H1 (cell line): ENCODE data around the gene E2F2. TPM values are rescaled to one million over a fixed set of nuclear protein-coding genes. Genes with fewer than 3 reads are reported as not detected.

Source experiments
- CTCF ChIA-PET: fragments of 300-600 bp; sonication (Branson Sonifier 250); formaldehyde crosslinking; loops from one replicate; lab custom pipeline; 2021; ENCODE audit not compliant: partially characterized antibody; lab: Charles Lee
- POLR2A ChIA-PET: fragments of 300-600 bp; sonication (Branson Sonifier 250); formaldehyde crosslinking; loops from one replicate; lab custom pipeline; 2021; ENCODE audit warnings: inconsistent platforms; ENCODE audit not compliant: partially characterized antibody; lab: Charles Lee
- DNase-seq, 2 experiments: peaks; one replicate each; pipeline versions ENCODE4 v3.0.0 to v3.0.0-alpha.2; 2010 to 2022; ENCODE audit warnings: low spot score in 2 of 2, low read depth in 1 of 2, mixed read lengths in 1 of 2
- FAIRE-seq: peaks from 2 replicates; lab custom pipeline; 2011; peaks lifted over from hg19 to GRCh38; lab: Jason Lieb, UNC
- H2AFZ ChIP-seq: 2 replicates; pipeline ENCODE4 v1.8.1; 2012; ENCODE audit warnings: low read length, inconsistent platforms
- H2AK5ac ChIP-seq: 2 replicates; pipeline ENCODE4 v1.6.1; 2013; ENCODE audit warnings: low read depth, low read length
- H2BK120ac ChIP-seq: replicated peaks from 2 replicates; pipeline ENCODE3; 2013; ENCODE audit warnings: low read depth, low read length, inconsistent platforms
- H2BK12ac ChIP-seq: 2 replicates; pipeline ENCODE4 v1.6.1; 2013; ENCODE audit warnings: low read depth, low read length
- H2BK15ac ChIP-seq: 2 replicates; pipeline ENCODE4 v1.6.1; 2013; ENCODE audit warnings: low read length
- H2BK20ac ChIP-seq: 2 replicates; pipeline ENCODE4 v1.6.1; 2013; ENCODE audit warnings: low read length
- H2BK5ac ChIP-seq: 2 replicates; pipeline ENCODE4 v1.6.1; 2013; ENCODE audit warnings: low read depth, low read length
- H3K14ac ChIP-seq: 2 replicates; pipeline ENCODE4 v1.6.1; 2013; ENCODE audit warnings: inconsistent platforms; ENCODE audit not compliant: insufficient read length
- H3K18ac ChIP-seq: 2 replicates; pipeline ENCODE4 v1.6.1; 2013; ENCODE audit warnings: low read length; ENCODE audit errors: extremely low read depth
- H3K23ac ChIP-seq: 2 replicates; pipeline ENCODE4 v1.6.1; 2013; ENCODE audit warnings: inconsistent platforms; ENCODE audit not compliant: insufficient read length
- H3K23me2 ChIP-seq: 2 replicates; pipeline ENCODE4 v1.6.1; 2013; ENCODE audit warnings: low read depth, low read length
- H3K27ac ChIP-seq: 2 replicates; pipeline ENCODE4 v1.6.1; 2011; ENCODE audit warnings: low read depth, low read length, inconsistent platforms
- H3K27me3 ChIP-seq, 4 experiments: replicated peaks in 1 of 4; 1 replicate in 1 of 4; 2 replicates in 3 of 4; pipeline versions ENCODE4 v1.6.1 to v1.8.1; 2011 to 2013; ENCODE audit warnings: low read length in 3 of 4, mild to moderate bottlenecking in 3 of 4, inconsistent platforms in 2 of 4, mixed read lengths in 2 of 4, moderate library complexity in 1 of 4; ENCODE audit not compliant: control insufficient read depth in 3 of 4, insufficient read depth in 3 of 4; ENCODE audit errors: extremely low read depth in 1 of 4
- H3K36me3 ChIP-seq, 4 experiments: 2 replicates each; pipeline versions ENCODE4 v1.6.1 to v1.8.1; 2011 to 2013; ENCODE audit warnings: mild to moderate bottlenecking in 4 of 4, low read length in 3 of 4, moderate library complexity in 2 of 4, control low read depth in 1 of 4, inconsistent platforms in 1 of 4; ENCODE audit not compliant: insufficient read depth in 4 of 4, control insufficient read depth in 2 of 4
- H3K4ac ChIP-seq: replicated peaks from 2 replicates; pipeline ENCODE3; 2013; ENCODE audit warnings: low read length, low read depth, mixed read lengths, inconsistent platforms; ENCODE audit not compliant: insufficient read length
- H3K4me1 ChIP-seq, 4 experiments: replicated peaks in 1 of 4; 1 replicate in 1 of 4; 2 replicates in 3 of 4; pipeline versions ENCODE4 v1.6.1 to v1.8.1; 2011 to 2013; ENCODE audit warnings: low read length in 3 of 4, inconsistent platforms in 2 of 4, mixed read lengths in 1 of 4; ENCODE audit not compliant: insufficient read depth in 4 of 4, control insufficient read depth in 3 of 4
- H3K4me2 ChIP-seq, 2 experiments: 2 replicates each; pipeline versions ENCODE4 v1.6.1 to v1.8.1; 2011 to 2013; ENCODE audit warnings: low read depth in 2 of 2, low read length in 2 of 2, control low read depth in 1 of 2, inconsistent platforms in 1 of 2, mild to moderate bottlenecking in 1 of 2; ENCODE audit not compliant: insufficient read depth in 1 of 2
- H3K4me3 ChIP-seq, 4 experiments: fragments of 200-600, 300-600 bp in 1 of 4; sonication (generic), shearing (Covaris generic), sonication (Bioruptor Twin) in 1 of 4; 2 replicates each; pipeline versions ENCODE4 v1.5.1 to v1.8.1; 2011 to 2016; ENCODE audit warnings: low read length in 4 of 4, low read depth in 3 of 4, control low read depth in 2 of 4, inconsistent platforms in 2 of 4, mild to moderate bottlenecking in 2 of 4, mixed read lengths in 1 of 4, moderate library complexity in 1 of 4; ENCODE audit not compliant: insufficient read depth in 2 of 4; ENCODE audit errors: extremely low read depth in 1 of 4
- H3K56ac ChIP-seq: replicated peaks from 2 replicates; pipeline ENCODE3; 2013; ENCODE audit warnings: low read depth, mild to moderate bottlenecking, mixed read lengths, low read length, inconsistent platforms; ENCODE audit not compliant: insufficient read length
- H3K79me1 ChIP-seq: 2 replicates; pipeline ENCODE4 v1.6.1; 2013; ENCODE audit warnings: low read depth, low read length, control low read depth
- H3K79me2 ChIP-seq, 2 experiments: 2 replicates each; pipeline versions ENCODE4 v1.6.1 to v1.8.1; 2012 to 2013; ENCODE audit warnings: low read length in 2 of 2, mild to moderate bottlenecking in 2 of 2, inconsistent platforms in 1 of 2; ENCODE audit not compliant: insufficient read depth in 2 of 2, control insufficient read depth in 1 of 2
- H3K9ac ChIP-seq, 4 experiments: replicated peaks in 1 of 4; 1 replicate in 1 of 4; 2 replicates in 3 of 4; pipeline versions ENCODE4 v1.6.1 to v1.8.1; 2011 to 2013; ENCODE audit warnings: low read depth in 3 of 4, low read length in 3 of 4, control low read depth in 2 of 4, mild to moderate bottlenecking in 2 of 4, moderate library complexity in 2 of 4, inconsistent platforms in 1 of 4; ENCODE audit errors: extremely low read depth in 1 of 4
- H3K9me3 ChIP-seq, 2 experiments: 2 replicates each; pipeline versions ENCODE4 v1.6.1 to v1.8.1; 2012 to 2013; ENCODE audit warnings: mild to moderate bottlenecking in 2 of 2, moderate library complexity in 2 of 2, control low read depth in 1 of 2, inconsistent platforms in 1 of 2, low read depth in 1 of 2, low read length in 1 of 2, mixed read lengths in 1 of 2; ENCODE audit not compliant: insufficient read depth in 2 of 2
- H4K20me1 ChIP-seq, 2 experiments: replicated peaks in 1 of 2; 2 replicates each; pipeline versions ENCODE3 to v1.8.1; 2011 to 2013; ENCODE audit warnings: inconsistent platforms in 2 of 2, low read length in 2 of 2, mild to moderate bottlenecking in 1 of 2; ENCODE audit not compliant: insufficient read depth in 2 of 2, control insufficient read depth in 1 of 2
- H4K5ac ChIP-seq: 2 replicates; pipeline ENCODE4 v1.6.1; 2013; ENCODE audit warnings: low read length, low read depth, mixed read lengths, inconsistent platforms; ENCODE audit not compliant: insufficient read length
- H4K8ac ChIP-seq: 2 replicates; pipeline ENCODE4 v1.8.0; 2013; ENCODE audit warnings: mild to moderate bottlenecking, moderate library complexity, low read length, inconsistent platforms; ENCODE audit not compliant: insufficient read depth; ENCODE audit errors: extremely low read depth
- H4K91ac ChIP-seq: replicated peaks from 2 replicates; pipeline ENCODE3; 2013; ENCODE audit warnings: low read length, mixed read lengths, inconsistent platforms; ENCODE audit not compliant: insufficient read length
- ASH2L ChIP-seq: fragments of 200-600, 300-600 bp; sonication (generic); IDR thresholded peaks from one replicate; pipeline ENCODE4 v1.7.1; 2017; ENCODE audit warnings: low read length
- HDAC2 ChIP-seq, 2 experiments: fragments of 300-600 bp in 1 of 2; sonication (generic) in 1 of 2; IDR thresholded peaks; 2 replicates each; pipeline ENCODE4 v1.6.1; 2011 to 2012; ENCODE audit warnings: low read depth in 2 of 2, low read length in 2 of 2, mild to moderate bottlenecking in 2 of 2, moderate library complexity in 2 of 2, borderline replicate concordance in 1 of 2, inconsistent platforms in 1 of 2
- POLR2A ChIP-seq, 2 experiments: IDR thresholded peaks; 1 replicate in 1 of 2; 2 replicates in 1 of 2; pipeline ENCODE4 v1.6.1; 2011; ENCODE audit warnings: low read depth in 2 of 2, low read length in 2 of 2, mild to moderate bottlenecking in 2 of 2; ENCODE audit errors: control extremely low read depth in 1 of 2
- RXRA ChIP-seq: IDR thresholded peaks from 2 replicates; pipeline ENCODE4 v1.6.1; 2011; ENCODE audit warnings: low read depth, mild to moderate bottlenecking, low read length, moderate library complexity; ENCODE audit not compliant: insufficient read depth
- SRF ChIP-seq: IDR thresholded peaks from 2 replicates; pipeline ENCODE4 v1.6.1; 2011; ENCODE audit warnings: mild to moderate bottlenecking, low read depth, low read length, moderate library complexity
- SUZ12 ChIP-seq: fragments of 200-600 bp; sonication (generic); IDR thresholded peaks from 2 replicates; pipeline ENCODE4 v1.6.1; 2012; ENCODE audit warnings: mild to moderate bottlenecking, inconsistent platforms, low read length, moderate library complexity, mixed read lengths
- WGBS, 2 experiments: shearing (Covaris generic) in 1 of 2; methylation state at CpG; one replicate each; pipeline versions ENCODE4 v1.1.6 to v1.1.7; 2013 to 2015; ENCODE audit warnings: low lambda C conversion rate in 2 of 2, mixed read lengths in 2 of 2, inconsistent platforms in 1 of 2, low coverage in 1 of 2, missing lambda C conversion rate in 1 of 2; ENCODE audit not compliant: insufficient replicate concordance in 2 of 2, insufficient coverage in 1 of 2, insufficient read length in 1 of 2; ENCODE audit errors: extremely low coverage in 1 of 2, missing lambda C conversion rate in 1 of 2; 5-methylcytosine and 5-hydroxymethylcytosine counted together
- polyA plus RNA-seq, 7 experiments: library from polyadenylated mRNA; depleted of rRNA in 3 of 7; stranded (reverse) in 5 of 7; unstranded in 2 of 7; fragments of >200 nt in 5 of 7; fragments of 200-250 nt in 2 of 7; gene quantifications; 1 replicate in 5 of 7; 2 replicates in 1 of 7; 4 replicates in 1 of 7; pipeline versions ENCODE4 v1.2.1 to v1.2.3, GENCODE V29; 2011 to 2013; ENCODE audit warnings: missing spikeins in 2 of 7, mixed read lengths in 2 of 7
- total RNA-seq: library from RNA; stranded (reverse); fragmentation: NEBNext Ultra II Directional; extraction: Animal tissue kit (Norgen Biotek cat#: 25700); gene quantifications from 2 replicates; pipeline ENCODE4 v1.2.1, GENCODE V29; 2021

Gene E2F2
- total and polyA plus RNA-seq, 2 of the 8 experiments (the other 6 are each of a cell fraction or from before 2014, with no cell fraction given) = 1.8 to 7.0 TPM

GRCh38 chr1:23524163-23524562 is 6.9 kb downstream of the E2F2 start:
- Histone ChIP-seq H4K91ac (no peak overlapping the region), H2BK12ac (no peak overlapping the region), H2BK120ac (no peak overlapping the region), H2AK5ac (no peak overlapping the region), H2BK5ac (no peak overlapping the region), H4K20me1 (peaks cover 3 to 6% of the 10 kb centered on the region in 2 experiments), H4K5ac (no peak overlapping the region), H3K14ac (no peak overlapping the region), H3K18ac (no peak overlapping the region), H2BK15ac (no peak overlapping the region), H3K4ac (no peak overlapping the region), H3K56ac (no peak overlapping the region), H4K8ac (no peak overlapping the region), H3K79me1 (peaks cover 5% of the 10 kb centered on the region), H3K27ac (no peak overlapping the region), H2AFZ (no peak overlapping the region), H3K79me2 (no peaks in the 10 kb centered on the region), H3K9me3 (no peaks in the 10 kb centered on the region), H3K27me3 (peaks cover 0 to 2% (median under 1%) of the 10 kb centered on the region in 4 experiments; a peak in 3 of 7 replicates), H3K23ac (no peak overlapping the region), H3K4me2 (no peak overlapping the region), H3K4me1 (peaks cover 6 to 17% (median 9%) of the 10 kb centered on the region in 4 experiments), H2BK20ac (no peak overlapping the region), H3K23me2 (no peaks in the 10 kb centered on the region), H3K9ac (no peak overlapping the region), H3K36me3 (peaks cover 0 to 2% (median 0%) of the 10 kb centered on the region in 4 experiments; a peak in 2 of 8 replicates), H3K4me3 (no peak overlapping the region)
- FAIRE-seq = no peak
- TF ChIP-seq HDAC2 (IDR thresholded peaks at IDR 0.05; ENCODE audit: borderline replicate concordance in 1 of 2, low read depth in 2 of 2, low read length in 2 of 2) (no peak), POLR2A (IDR thresholded peaks at IDR 0.05; ENCODE audit: control extremely low read depth in 1 of 2, low read depth in 2 of 2, low read length in 2 of 2) (no peak), SUZ12 (no peak), ASH2L (no peak), RXRA (no peak), SRF (no peak)
- POLR2A ChIA-PET = interaction anchor here (0.6 to 1.4 kb wide), 3 partner anchors 8 to 181 kb away, joined by 3 to 6 read pairs (median 5); no protein-coding TSS in a partner anchor
- no peak for DNase-seq
- 89% methylated on average over 3 of the region's 3 CpGs; no CpG with 5 or more reads in 1 of the 2 experiments for WGBS, 2 experiments
- CTCF ChIA-PET = interaction anchor here (0.5 to 16.2 kb wide), 10 partner anchors 9 to 435 kb away, joined by 3 to 230 read pairs (median 6); partner anchors contain the start of gene RPL11
